BLaER1 treated with 17β-estradiol and CSF1 and Interleukin-3, amounts not matched to agents 10 nM and 100 nM (cell line): ENCODE measurements around the gene PHEX.

Experiments
- H3K27ac ChIP-seq, 11 experiments: shearing (Covaris generic); formaldehyde crosslinking; 2 replicates each; pipeline ENCODE4 v1.8.1; 2022
- H3K27me3 ChIP-seq, 11 experiments: shearing (Covaris generic); formaldehyde crosslinking; 2 replicates each; pipeline ENCODE4 v1.8.1; 2022
- H3K36me3 ChIP-seq, 11 experiments: shearing (Covaris generic); formaldehyde crosslinking; 2 replicates each; pipeline ENCODE4 v1.8.1; 2022
- H3K4me1 ChIP-seq, 10 experiments: shearing (Covaris generic); formaldehyde crosslinking; 2 replicates each; pipeline ENCODE4 v1.8.1; 2022
- H3K4me2 ChIP-seq, 11 experiments: shearing (Covaris generic); formaldehyde crosslinking; 2 replicates each; pipeline ENCODE4 v1.8.1; 2022
- H3K4me3 ChIP-seq, 10 experiments: shearing (Covaris generic); formaldehyde crosslinking; 2 replicates each; pipeline ENCODE4 v1.8.1; 2022
- H3K9ac ChIP-seq, 11 experiments: shearing (Covaris generic); formaldehyde crosslinking; 2 replicates each; pipeline ENCODE4 v1.8.1; 2022
- H3K9me3 ChIP-seq, 11 experiments: shearing (Covaris generic); formaldehyde crosslinking; replicated peaks in 1 of 11; 2 replicates each; pipeline ENCODE4 v1.8.1; 2022
- H4K20me1 ChIP-seq, 11 experiments: shearing (Covaris generic); formaldehyde crosslinking; 2 replicates each; pipeline ENCODE4 v1.8.1; 2022
- Cebpa-rat ChIP-seq, 11 experiments: shearing (Covaris generic); IDR thresholded peaks; 2 replicates each; pipeline ENCODE4 v1.8.1; 2022

Gene PHEX

GRCh38 chrX:22164770-22165388, 132.8 kb downstream of the PHEX start:
- Histone ChIP-seq H3K9me3 (peaks cover 0 to 4% (median 0%) of the 10 kb centered on the region in 11 experiments; a peak in 3 of 22 replicates), H3K4me3 (no peak overlapping the region), H3K4me2 (no peak overlapping the region), H3K9ac (no peak overlapping the region), H3K4me1 (no peaks in the 10 kb centered on the region), H3K36me3 (no peaks in the 10 kb centered on the region), H3K27me3 (no peaks in the 10 kb centered on the region), H3K27ac (no peak overlapping the region), H4K20me1 (no peaks in the 10 kb centered on the region)
- no peak for TF ChIP-seq Cebpa-rat (IDR thresholded peaks at IDR 0.05)

GRCh38 chrX:22165732-22166457, 133.8 kb downstream of the PHEX start:
- H3K9me3 ChIP-seq: peaks cover 0 to 7% (median 0%) of the 10 kb centered on the region in 11 experiments; a peak in 4 of 22 replicates
- H3K27ac ChIP-seq: no peak overlapping the region
- no peaks in the 10 kb centered on the region for H3K27me3 ChIP-seq
- H3K4me1 ChIP-seq: no peaks in the 10 kb centered on the region
- H3K9ac ChIP-seq: no peak overlapping the region
- H4K20me1 ChIP-seq: no peaks in the 10 kb centered on the region
- no peak for TF ChIP-seq Cebpa-rat (IDR thresholded peaks at IDR 0.05)
- no peak overlapping the region for H3K4me3 ChIP-seq
- no peak overlapping the region for H3K4me2 ChIP-seq
- H3K36me3 ChIP-seq: no peaks in the 10 kb centered on the region

- Histone ChIP-seq H3K4me1 (no peaks in the 10 kb centered on the region), H3K36me3 (no peaks in the 10 kb centered on the region), H3K4me2 (no peak overlapping the region), H4K20me1 (no peaks in the 10 kb centered on the region), H3K9ac (no peak overlapping the region), H3K4me3 (no peak overlapping the region), H3K27ac (no peak overlapping the region), H3K9me3 (peaks cover 0 to 7% (median 4%) of the 10 kb centered on the region in 11 experiments; a peak in 6 of 22 replicates), H3K27me3 (no peaks in the 10 kb centered on the region)
- TF ChIP-seq Cebpa-rat (IDR thresholded peaks at IDR 0.05): no peak
Measured at GRCh38 chrX:22171287-22172060, 139.3 kb downstream of the PHEX start.

- no peak overlapping the region for H3K27ac ChIP-seq
- no peaks in the 10 kb centered on the region for H3K27me3 ChIP-seq
- H3K36me3 ChIP-seq: no peaks in the 10 kb centered on the region
- peaks cover 0 to 19% (median 5%) of the 10 kb centered on the region in 10 experiments; a peak in 7 of 20 replicates for H3K4me1 ChIP-seq
- no peak overlapping the region for H3K4me2 ChIP-seq
- no peaks in the 10 kb centered on the region for H4K20me1 ChIP-seq
- no peak overlapping the region for H3K9ac ChIP-seq
- peaks cover 0 to 7% (median 4%) of the 10 kb centered on the region in 11 experiments; a peak in 6 of 22 replicates for H3K9me3 ChIP-seq
- no peak overlapping the region for H3K4me3 ChIP-seq
- TF ChIP-seq Cebpa-rat (IDR thresholded peaks at IDR 0.05): no peak
Measured at GRCh38 chrX:22173966-22174365, 141.8 kb downstream of the PHEX start.

- peak overlapping the region in 5 of 11 experiments; percentile 1 to 64 (median 39); a peak in 10 of 22 replicates for H3K9ac ChIP-seq
- H3K4me2 ChIP-seq: peak overlapping the region in 8 of 11 experiments; percentile 10 to 78 (median 44); a peak in 12 of 22 replicates
Measured at GRCh38 chrX:22177950-22178515, 145.9 kb downstream of the PHEX start.

GRCh38 chrX:22184096-22184495, 152.0 kb downstream of the PHEX start:
- Histone ChIP-seq H3K9ac (no peak overlapping the region), H3K9me3 (peaks cover 6 to 52% (median 31%) of the 10 kb centered on the region in 11 experiments; a peak in 21 of 22 replicates), H3K27me3 (no peaks in the 10 kb centered on the region), H3K36me3 (0 out of 22 replicates have a peak, but pooled peaks cover 0 to 4% (median 0%) of the 10 kb centered on the region in 11 experiments), H4K20me1 (no peaks in the 10 kb centered on the region), H3K4me3 (no peak overlapping the region), H3K27ac (no peak overlapping the region), H3K4me1 (peaks cover 0 to 7% (median 0%) of the 10 kb centered on the region in 10 experiments; a peak in 3 of 20 replicates), H3K4me2 (peak overlapping the region in 1 of 11 experiments; percentile 15; a peak in 1 of 22 replicates)
- TF ChIP-seq Cebpa-rat (IDR thresholded peaks at IDR 0.05): no peak

More at GRCh38 chrX:22177950-22178515, 145.9 kb downstream of the PHEX start:
- Histone ChIP-seq H3K4me3 (peak overlapping the region in 2 of 10 experiments; percentile 24 to 43; a peak in 2 of 20 replicates), H3K36me3 (0 out of 22 replicates have a peak, but pooled peaks cover 0 to 4% (median 0%) of the 10 kb centered on the region in 11 experiments), H3K9me3 (peaks cover 6 to 39% (median 30%) of the 10 kb centered on the region in 11 experiments; a peak in 21 of 22 replicates), H3K4me1 (peaks cover 0 to 20% (median 5%) of the 10 kb centered on the region in 10 experiments; a peak in 7 of 20 replicates), H3K27me3 (no peaks in the 10 kb centered on the region), H3K27ac (peak overlapping the region in 5 of 11 experiments; percentile 1 to 60 (median 16); a peak in 6 of 22 replicates), H4K20me1 (no peaks in the 10 kb centered on the region)
- no peak for TF ChIP-seq Cebpa-rat (IDR thresholded peaks at IDR 0.05)

- no peak overlapping the region for H3K27ac ChIP-seq
- no peak for TF ChIP-seq Cebpa-rat (IDR thresholded peaks at IDR 0.05)
- no peak overlapping the region for H3K9ac ChIP-seq
- peaks cover 0 to 7% (median 0%) of the 10 kb centered on the region in 10 experiments; a peak in 3 of 20 replicates for H3K4me1 ChIP-seq
- H3K4me2 ChIP-seq: no peak overlapping the region
- peaks cover 0 to 32% (median 15%) of the 10 kb centered on the region in 11 experiments; a peak in 16 of 22 replicates for H3K9me3 ChIP-seq
- H4K20me1 ChIP-seq: no peaks in the 10 kb centered on the region
- H3K4me3 ChIP-seq: no peak overlapping the region
- no peaks in the 10 kb centered on the region for H3K36me3 ChIP-seq
- no peaks in the 10 kb centered on the region for H3K27me3 ChIP-seq
Measured at GRCh38 chrX:22186165-22186564, 154.0 kb downstream of the PHEX start.

- H3K9me3 ChIP-seq: peaks cover 0 to 7% (median 0%) of the 10 kb centered on the region in 11 experiments; a peak in 3 of 22 replicates
- peak overlapping the region in 2 of 11 experiments; percentile 30 to 65; a peak in 3 of 22 replicates for H3K4me2 ChIP-seq
- no peaks in the 10 kb centered on the region for H3K27me3 ChIP-seq
- H3K9ac ChIP-seq: no peak overlapping the region
- H3K27ac ChIP-seq: no peak overlapping the region
- H3K36me3 ChIP-seq: no peaks in the 10 kb centered on the region
- peaks cover 0 to 8% (median 4%) of the 10 kb centered on the region in 10 experiments; a peak in 5 of 20 replicates for H3K4me1 ChIP-seq
- no peak overlapping the region for H3K4me3 ChIP-seq
- TF ChIP-seq Cebpa-rat (IDR thresholded peaks at IDR 0.05): no peak
- no peaks in the 10 kb centered on the region for H4K20me1 ChIP-seq
Measured at GRCh38 chrX:22192419-22193060, 160.4 kb downstream of the PHEX start.
